NCI-H1092 treated with DMSO at 0.1 percent for 48 hours (cell line): ENCODE data around the gene SUN5.

ENCODE experiments used
- DNase-seq: peaks from one replicate; lab custom pipeline; 2025; lab: John Stamatoyannopoulos, UW

The SUN5 gene

GRCh38 chr20:33014336-33015113 lies 10.3 kb upstream of the SUN5 start:
- no peak for DNase-seq

GRCh38 chr20:33013701-33014326 lies 9.6 kb upstream of the SUN5 start:
- DNase-seq: no peak

- DNase-seq: no peak
Measured at GRCh38 chr20:33012327-33013189, 8.3 kb upstream of the SUN5 start.

GRCh38 chr20:33010674-33011449 lies 6.6 kb upstream of the SUN5 start:
- no peak for DNase-seq

- no peak for DNase-seq
Measured at GRCh38 chr20:33010133-33010504, 5.9 kb upstream of the SUN5 start.

- DNase-seq: peak; percentile 45
Measured at GRCh38 chr20:33009214-33010132, 5.2 kb upstream of the SUN5 start.

GRCh38 chr20:33008336-33009213 lies 4.3 kb upstream of the SUN5 start:
- DNase-seq: no peak

GRCh38 chr20:33007376-33008335 lies 3.4 kb upstream of the SUN5 start, which contains the start of gene BPIFB2:
Gene BPIFB2, plus strand, starts transcription at chr20:33007704. Its CDS starts 871 bp downstream, at chr20:33008575.
- DNase-seq: no peak

GRCh38 chr20:33006776-33007375 lies 2.6 kb upstream of the SUN5 start:
- DNase-seq: no peak

GRCh38 chr20:33005908-33006775 lies 1.9 kb upstream of the SUN5 start:
- DNase-seq: no peak

- no peak for DNase-seq
Measured at GRCh38 chr20:33005132-33005566, 916 bp upstream of the SUN5 start.

GRCh38 chr20:33002087-33002808 lies 2.0 kb downstream of the SUN5 start:
- DNase-seq: no peak

- no peak for DNase-seq
Measured at GRCh38 chr20:33000802-33001466, 3.3 kb downstream of the SUN5 start.

- no peak for DNase-seq
Measured at GRCh38 chr20:32999603-33000250, 4.5 kb downstream of the SUN5 start.

- no peak for DNase-seq
Measured at GRCh38 chr20:32997431-32997830, 6.8 kb downstream of the SUN5 start.
